Coronary artery (tissue), 2 donors: ENCODE data around the gene MYO5B.

Experiments used
- DNase-seq: peaks from one replicate; pipeline ENCODE4 v3.0.0-alpha.2; 2017; ENCODE audit warnings: low spot score
- H3K27ac ChIP-seq, 2 donors: fragments of 200-600 bp; sonication (generic); one replicate each; pipeline ENCODE4 v1.5.1; 2016 to 2019
- H3K4me3 ChIP-seq: fragments of 200-600 bp; sonication (generic); 2 replicates; pipeline ENCODE4 v1.5.1; 2016; ENCODE audit warnings: mild to moderate bottlenecking, moderate library complexity
- CTCF ChIP-seq: fragments of 200-600 bp; sonication (generic); IDR thresholded peaks from one replicate; pipeline ENCODE4 v1.5.1; 2019; ENCODE audit warnings: antibody characterized with exemption

The MYO5B gene

GRCh38 chr18:49853436-49853835 lies 341.5 kb downstream of the MYO5B start:
- no peak overlapping the region for H3K4me3 ChIP-seq
- no peak overlapping the region for H3K27ac ChIP-seq
- DNase-seq: peak; percentile 66
- TF ChIP-seq CTCF: no peak

DNA sequence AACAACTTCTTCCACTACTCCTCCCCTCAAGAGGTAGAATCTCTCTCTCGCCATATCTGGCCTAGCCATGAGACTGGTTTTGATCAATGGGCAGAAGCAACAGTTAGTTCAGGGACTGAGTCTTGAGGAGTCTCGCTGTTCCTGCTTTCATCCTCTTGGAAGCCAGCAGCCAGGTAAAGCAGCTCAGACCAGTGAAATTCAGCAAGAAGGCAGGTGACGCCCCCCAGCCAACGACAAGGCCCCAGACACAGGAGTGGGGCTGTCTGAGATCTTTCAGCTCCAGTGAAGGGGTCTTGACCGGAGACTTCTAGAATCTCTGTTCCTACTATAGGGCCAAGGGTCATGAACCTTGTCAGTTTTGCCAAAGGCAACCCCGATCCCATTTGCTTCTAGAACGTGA lies 341.9 kb downstream of the MYO5B start:
- H3K4me3 ChIP-seq: no peak overlapping the region
- DNase-seq: peak; percentile 61
- TF ChIP-seq CTCF: no peak
- no peak overlapping the region for H3K27ac ChIP-seq

GRCh38 chr18:49851624-49852023 lies 343.3 kb downstream of the MYO5B start:
- Histone ChIP-seq H3K27ac (no peak overlapping the region), H3K4me3 (no peak overlapping the region)
- TF ChIP-seq CTCF: no peak
- DNase-seq: peak; percentile 36

GRCh38 chr18:49850636-49851035 lies 344.3 kb downstream of the MYO5B start:
- no peak for TF ChIP-seq CTCF
- no peak for DNase-seq
- Histone ChIP-seq H3K4me3 (no peak overlapping the region), H3K27ac (no peak overlapping the region)

- no peak overlapping the region for H3K4me3 ChIP-seq
- no peak for TF ChIP-seq CTCF
- no peak for DNase-seq
- no peak overlapping the region for H3K27ac ChIP-seq
These were observed 345.4 kb downstream of the MYO5B start for GRCh38 chr18:49849331-49850217.

DNA sequence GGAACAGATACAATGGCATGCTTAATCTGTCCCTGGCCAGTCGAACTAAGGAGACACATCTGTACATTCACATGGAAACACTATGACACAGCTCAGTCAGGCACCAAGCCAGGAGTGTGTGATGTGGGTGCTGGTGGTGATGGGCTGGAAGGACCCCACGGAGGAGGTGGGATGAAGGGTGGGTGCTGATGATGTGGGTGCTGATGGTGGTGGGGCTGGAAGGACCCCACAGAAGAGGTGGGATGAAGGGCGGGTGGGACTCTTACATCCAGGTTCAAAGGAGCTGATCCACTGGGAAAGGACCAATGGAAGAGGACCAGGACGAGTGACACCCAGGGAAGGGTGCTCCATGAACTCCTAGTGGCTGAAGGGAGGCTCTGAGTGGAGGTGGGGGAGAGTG lies 346.8 kb downstream of the MYO5B start:
- no peak overlapping the region for H3K4me3 ChIP-seq
- TF ChIP-seq CTCF: no peak
- DNase-seq: no peak
- no peak overlapping the region for H3K27ac ChIP-seq

DNA sequence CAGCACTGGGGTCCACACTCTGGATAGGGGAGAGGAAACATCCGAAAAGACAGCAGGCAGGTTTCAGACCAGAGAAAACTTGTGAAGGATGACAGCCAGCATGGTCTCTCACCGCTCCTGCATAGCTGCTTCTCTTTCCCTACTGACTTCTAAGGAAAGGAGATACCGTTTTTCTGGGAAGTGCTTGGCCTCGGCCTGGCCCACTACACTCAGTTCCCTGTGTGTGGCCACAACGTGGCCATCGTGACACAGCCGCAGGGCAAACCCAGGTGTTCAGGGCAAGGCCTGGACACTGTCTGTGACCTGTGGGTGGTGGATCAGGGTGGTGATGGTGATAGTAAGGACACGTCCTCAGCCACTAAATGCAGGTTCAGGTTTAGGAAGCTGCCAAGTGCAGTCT lies 347.4 kb downstream of the MYO5B start:
- no peak for TF ChIP-seq CTCF
- Histone ChIP-seq H3K27ac (no peak overlapping the region), H3K4me3 (no peak overlapping the region)
- no peak for DNase-seq
